ENCODE measurements around the gene ZNF446. TPM values are rescaled to one million over a fixed set of nuclear protein-coding genes. Genes with fewer than 3 reads are reported as not detected.

ZNF446 gene
- total RNA-seq, 1 donor from 2014 or later: 14.1 TPM

- no peak for DNase-seq (ENCODE audit: low read depth)
Observed at GRCh38 chr19:58521651-58522050, 45.5 kb downstream of the ZNF446 start.

- no peak for DNase-seq (ENCODE audit: low read depth)
Observed at GRCh38 chr19:58522709-58523108, 46.6 kb downstream of the ZNF446 start.

- no peak for DNase-seq (ENCODE audit: low read depth)
Observed at GRCh38 chr19:58529405-58529804, 53.3 kb downstream of the ZNF446 start.

Other genes starting within 250 kb of the ZNF446 start
- gene ZNF544, start 247.4 kb upstream of the ZNF446 start, total RNA-seq: 30.2 and 39.2 TPM in 2 replicates
- 7.6 and 8.0 TPM in 2 replicates for gene ZNF8, start 197.4 kb upstream of the ZNF446 start, total RNA-seq
- 33.9 and 54.9 TPM in 2 replicates for gene ERVK3-1, start 171.0 kb upstream of the ZNF446 start, total RNA-seq
- 2.8 and 3.5 TPM in 2 replicates for gene ZSCAN22, start 149.4 kb upstream of the ZNF446 start, total RNA-seq
- 31.5 and 49.6 TPM in 2 replicates for gene A1BG, start 122.9 kb upstream of the ZNF446 start, total RNA-seq
- gene ZNF497, start 113.6 kb upstream of the ZNF446 start, total RNA-seq: 1.5 and 1.7 TPM in 2 replicates
- 5.5 and 5.8 TPM in 2 replicates for gene ZNF837, start 95.3 kb upstream of the ZNF446 start, total RNA-seq
- 1,152 and 1,471 TPM in 2 replicates for gene RPS5, start 89.1 kb upstream of the ZNF446 start, total RNA-seq
- not detected in 2 replicates for gene RNF225, start 80.7 kb upstream of the ZNF446 start, total RNA-seq
- 12.7 and 19.4 TPM in 2 replicates for gene ZNF584, start 67.7 kb upstream of the ZNF446 start, total RNA-seq
- 6.1 and 6.9 TPM in 2 replicates for gene ZNF132, start 36.2 kb upstream of the ZNF446 start, total RNA-seq
- 6.8 and 8.3 TPM in 2 replicates for gene ZNF324B, start 24.7 kb upstream of the ZNF446 start, total RNA-seq
- 15.0 and 15.3 TPM in 2 replicates for gene ZNF324, start 9.3 kb upstream of the ZNF446 start, total RNA-seq
- gene SLC27A5, start 35.6 kb downstream of the ZNF446 start, total RNA-seq: 2.9 and 4.5 TPM in 2 replicates
- gene ZBTB45, start 43.5 kb downstream of the ZNF446 start, total RNA-seq: 7.2 and 10.9 TPM in 2 replicates
- gene TRIM28, start 67.7 kb downstream of the ZNF446 start, total RNA-seq: 238 and 268 TPM in 2 replicates
- 120 and 132 TPM in 2 replicates for gene CHMP2A, start 78.8 kb downstream of the ZNF446 start, total RNA-seq
- 76.1 and 92.4 TPM in 2 replicates for gene UBE2M, start 82.3 kb downstream of the ZNF446 start, total RNA-seq
- gene MZF1, start 97.0 kb downstream of the ZNF446 start, total RNA-seq: 20.4 and 22.3 TPM in 2 replicates

Data from myocyte (in vitro differentiated cells).